ENCODE measurements around the gene GLYR1. TPM values are rescaled to one million over a fixed set of nuclear protein-coding genes. Genes with fewer than 3 reads are reported as not detected.
A peak's percentile ranks its signal among the peaks of the same experiment; 100 is the strongest.

GLYR1 gene
- total RNA-seq, 1 experiment from 2014 or later = 23.4 TPM

GRCh38 chr16:4847774-4848587 lies 893 bp upstream of the GLYR1 start:
- Histone ChIP-seq H4K20me1 (ENCODE audit: insufficient read depth, low read depth, low read length) (peaks cover 37% of the 10 kb centered on the region), H3K27me3 (ENCODE audit: low read length) (no peaks in the 10 kb centered on the region), H3K36me3 (ENCODE audit: insufficient read depth, low read length) (peaks cover 19% of the 10 kb centered on the region), H2AFZ (ENCODE audit: low read length) (no peak overlapping the region), H3K4me3 (ENCODE audit: low read length) (peak overlapping the region; percentile 82), H3K9ac (ENCODE audit: low read length) (peak overlapping the region; percentile 77), H3K79me2 (ENCODE audit: low read length) (peaks cover 94% of the 10 kb centered on the region), H3K27ac (ENCODE audit: low read length) (peak overlapping the region; percentile 53), H3K9me3 (ENCODE audit: low read length) (no peaks in the 10 kb centered on the region), H3K4me2 (ENCODE audit: low read depth, low read length, poor library complexity, severe bottlenecking) (peak overlapping the region; percentile 75), H3K9me2 (replicated peaks; ENCODE audit: insufficient read depth, low read length) (no peaks in the 10 kb centered on the region), H3K4me1 (ENCODE audit: low read length) (peaks cover 33% of the 10 kb centered on the region)
- peak; percentile 75 for DNase-seq

- peaks cover 82% of the 10 kb centered on the region for H3K79me2 ChIP-seq (ENCODE audit: low read length)
- no peaks in the 10 kb centered on the region for H3K9me3 ChIP-seq (ENCODE audit: low read length)
- H2AFZ ChIP-seq (ENCODE audit: low read length) = no peak overlapping the region
- peaks cover 37% of the 10 kb centered on the region for H4K20me1 ChIP-seq (ENCODE audit: insufficient read depth, low read depth, low read length)
- H3K4me2 ChIP-seq (ENCODE audit: low read depth, low read length, poor library complexity, severe bottlenecking) = peak overlapping the region; percentile 79
- no peaks in the 10 kb centered on the region for H3K9me2 ChIP-seq (replicated peaks; ENCODE audit: insufficient read depth, low read length)
- H3K4me3 ChIP-seq (ENCODE audit: low read length) = peak overlapping the region; percentile 82
- H3K27ac ChIP-seq (ENCODE audit: low read length) = peak overlapping the region; percentile 41
- DNase-seq = peak; percentile 64
- no peaks in the 10 kb centered on the region for H3K27me3 ChIP-seq (ENCODE audit: low read length)
- peaks cover 33% of the 10 kb centered on the region for H3K4me1 ChIP-seq (ENCODE audit: low read length)
- H3K9ac ChIP-seq (ENCODE audit: low read length) = peak overlapping the region; percentile 97
- H3K36me3 ChIP-seq (ENCODE audit: insufficient read depth, low read length) = peaks cover 20% of the 10 kb centered on the region
Observed at GRCh38 chr16:4846503-4846900, 586 bp downstream of the GLYR1 start.

- H3K36me3 ChIP-seq (ENCODE audit: insufficient read depth, low read length) = peaks cover 49% of the 10 kb centered on the region
- peaks cover 43% of the 10 kb centered on the region for H3K79me2 ChIP-seq (ENCODE audit: low read length)
- peaks cover 8% of the 10 kb centered on the region for H4K20me1 ChIP-seq (ENCODE audit: insufficient read depth, low read depth, low read length)
- no peak overlapping the region for H3K4me2 ChIP-seq (ENCODE audit: low read depth, low read length, poor library complexity, severe bottlenecking)
- no peak for DNase-seq
- peaks cover 8% of the 10 kb centered on the region for H3K4me1 ChIP-seq (ENCODE audit: low read length)
- H3K9ac ChIP-seq (ENCODE audit: low read length) = no peak overlapping the region
- no peak overlapping the region for H3K27ac ChIP-seq (ENCODE audit: low read length)
- H3K4me3 ChIP-seq (ENCODE audit: low read length) = no peak overlapping the region
- H3K27me3 ChIP-seq (ENCODE audit: low read length) = no peaks in the 10 kb centered on the region
- no peaks in the 10 kb centered on the region for H3K9me3 ChIP-seq (ENCODE audit: low read length)
- H3K9me2 ChIP-seq (replicated peaks; ENCODE audit: insufficient read depth, low read length) = no peaks in the 10 kb centered on the region
- no peak overlapping the region for H2AFZ ChIP-seq (ENCODE audit: low read length)
Observed at GRCh38 chr16:4840984-4841383, 6.1 kb downstream of the GLYR1 start.

- H2AFZ ChIP-seq (ENCODE audit: low read length) = no peak overlapping the region
- H3K9me2 ChIP-seq (replicated peaks; ENCODE audit: insufficient read depth, low read length) = no peaks in the 10 kb centered on the region
- H3K36me3 ChIP-seq (ENCODE audit: insufficient read depth, low read length) = peaks cover 49% of the 10 kb centered on the region
- H3K9me3 ChIP-seq (ENCODE audit: low read length) = no peaks in the 10 kb centered on the region
- no peaks in the 10 kb centered on the region for H4K20me1 ChIP-seq (ENCODE audit: insufficient read depth, low read depth, low read length)
- no peak overlapping the region for H3K27ac ChIP-seq (ENCODE audit: low read length)
- H3K4me1 ChIP-seq (ENCODE audit: low read length) = no peaks in the 10 kb centered on the region
- H3K4me2 ChIP-seq (ENCODE audit: low read depth, low read length, poor library complexity, severe bottlenecking) = no peak overlapping the region
- H3K79me2 ChIP-seq (ENCODE audit: low read length) = peaks cover 39% of the 10 kb centered on the region
- no peak for DNase-seq
- no peaks in the 10 kb centered on the region for H3K27me3 ChIP-seq (ENCODE audit: low read length)
- no peak overlapping the region for H3K9ac ChIP-seq (ENCODE audit: low read length)
- no peak overlapping the region for H3K4me3 ChIP-seq (ENCODE audit: low read length)
Observed at GRCh38 chr16:4839942-4840341, 7.1 kb downstream of the GLYR1 start.

- H3K36me3 ChIP-seq (ENCODE audit: insufficient read depth, low read length) = peaks cover 52% of the 10 kb centered on the region
- 0 out of 2 replicates have a peak, but pooled peaks cover 5% of the 10 kb centered on the region for H4K20me1 ChIP-seq (ENCODE audit: insufficient read depth, low read depth, low read length)
- H3K4me3 ChIP-seq (ENCODE audit: low read length) = no peak overlapping the region
- H3K4me2 ChIP-seq (ENCODE audit: low read depth, low read length, poor library complexity, severe bottlenecking) = no peak overlapping the region
- no peaks in the 10 kb centered on the region for H3K4me1 ChIP-seq (ENCODE audit: low read length)
- H2AFZ ChIP-seq (ENCODE audit: low read length) = no peak overlapping the region
- H3K79me2 ChIP-seq (ENCODE audit: low read length) = peaks cover 37% of the 10 kb centered on the region
- no peak overlapping the region for H3K9ac ChIP-seq (ENCODE audit: low read length)
- no peaks in the 10 kb centered on the region for H3K27me3 ChIP-seq (ENCODE audit: low read length)
- no peaks in the 10 kb centered on the region for H3K9me2 ChIP-seq (replicated peaks; ENCODE audit: insufficient read depth, low read length)
- no peaks in the 10 kb centered on the region for H3K9me3 ChIP-seq (ENCODE audit: low read length)
- H3K27ac ChIP-seq (ENCODE audit: low read length) = no peak overlapping the region
- no peak for DNase-seq
Observed at GRCh38 chr16:4837733-4838501, 9.2 kb downstream of the GLYR1 start.

GRCh38 chr16:4836727-4837126 lies 10.4 kb downstream of the GLYR1 start:
- no peak for DNase-seq
- peaks cover 59% of the 10 kb centered on the region for H3K36me3 ChIP-seq (ENCODE audit: insufficient read depth, low read length)
- 0 out of 2 replicates have a peak, but pooled peaks cover 6% of the 10 kb centered on the region for H4K20me1 ChIP-seq (ENCODE audit: insufficient read depth, low read depth, low read length)
- H3K79me2 ChIP-seq (ENCODE audit: low read length) = peaks cover 35% of the 10 kb centered on the region
- H3K9me2 ChIP-seq (replicated peaks; ENCODE audit: insufficient read depth, low read length) = no peaks in the 10 kb centered on the region
- H3K4me2 ChIP-seq (ENCODE audit: low read depth, low read length, poor library complexity, severe bottlenecking) = no peak overlapping the region
- H3K9ac ChIP-seq (ENCODE audit: low read length) = no peak overlapping the region
- H2AFZ ChIP-seq (ENCODE audit: low read length) = no peak overlapping the region
- H3K9me3 ChIP-seq (ENCODE audit: low read length) = no peaks in the 10 kb centered on the region
- H3K4me1 ChIP-seq (ENCODE audit: low read length) = no peaks in the 10 kb centered on the region
- no peaks in the 10 kb centered on the region for H3K27me3 ChIP-seq (ENCODE audit: low read length)
- H3K27ac ChIP-seq (ENCODE audit: low read length) = no peak overlapping the region
- H3K4me3 ChIP-seq (ENCODE audit: low read length) = no peak overlapping the region

- H3K4me3 ChIP-seq (ENCODE audit: low read length) = no peak overlapping the region
- no peaks in the 10 kb centered on the region for H3K9me3 ChIP-seq (ENCODE audit: low read length)
- DNase-seq = no peak
- H3K9ac ChIP-seq (ENCODE audit: low read length) = no peak overlapping the region
- H3K9me2 ChIP-seq (replicated peaks; ENCODE audit: insufficient read depth, low read length) = no peaks in the 10 kb centered on the region
- no peaks in the 10 kb centered on the region for H3K4me1 ChIP-seq (ENCODE audit: low read length)
- peaks cover 52% of the 10 kb centered on the region for H3K36me3 ChIP-seq (ENCODE audit: insufficient read depth, low read length)
- H3K27me3 ChIP-seq (ENCODE audit: low read length) = no peaks in the 10 kb centered on the region
- no peak overlapping the region for H3K4me2 ChIP-seq (ENCODE audit: low read depth, low read length, poor library complexity, severe bottlenecking)
- H2AFZ ChIP-seq (ENCODE audit: low read length) = no peak overlapping the region
- H3K79me2 ChIP-seq (ENCODE audit: low read length) = peaks cover 30% of the 10 kb centered on the region
- 0 out of 2 replicates have a peak, but pooled peaks cover 6% of the 10 kb centered on the region for H4K20me1 ChIP-seq (ENCODE audit: insufficient read depth, low read depth, low read length)
- no peak overlapping the region for H3K27ac ChIP-seq (ENCODE audit: low read length)
Observed at GRCh38 chr16:4833584-4833983, 13.5 kb downstream of the GLYR1 start.

- H3K9ac ChIP-seq (ENCODE audit: low read length) = no peak overlapping the region
- no peak overlapping the region for H2AFZ ChIP-seq (ENCODE audit: low read length)
- H3K4me2 ChIP-seq (ENCODE audit: low read depth, low read length, poor library complexity, severe bottlenecking) = no peak overlapping the region
- no peaks in the 10 kb centered on the region for H3K4me1 ChIP-seq (ENCODE audit: low read length)
- peaks cover 30% of the 10 kb centered on the region for H3K79me2 ChIP-seq (ENCODE audit: low read length)
- H3K9me2 ChIP-seq (replicated peaks; ENCODE audit: insufficient read depth, low read length) = no peaks in the 10 kb centered on the region
- DNase-seq = no peak
- no peaks in the 10 kb centered on the region for H3K9me3 ChIP-seq (ENCODE audit: low read length)
- no peaks in the 10 kb centered on the region for H3K27me3 ChIP-seq (ENCODE audit: low read length)
- no peak overlapping the region for H3K27ac ChIP-seq (ENCODE audit: low read length)
- H4K20me1 ChIP-seq (ENCODE audit: insufficient read depth, low read depth, low read length) = 0 out of 2 replicates have a peak, but pooled peaks cover 6% of the 10 kb centered on the region
- peaks cover 55% of the 10 kb centered on the region for H3K36me3 ChIP-seq (ENCODE audit: insufficient read depth, low read length)
- no peak overlapping the region for H3K4me3 ChIP-seq (ENCODE audit: low read length)
Observed at GRCh38 chr16:4832698-4833343, 14.3 kb downstream of the GLYR1 start.
